Liver (tissue), 9 donors: Measurements from ENCODE around the gene SDC1. TPM values are rescaled to one million over a fixed set of nuclear protein-coding genes. Genes with fewer than 3 reads are reported as not detected.
"Not testable (repeated sequence)": the region's sequence is repeated elsewhere in the genome, so short reads cannot be mapped to it uniquely, and the experiment has no call there.

Source experiments
- DNase-seq: peaks from one replicate; pipeline ENCODE4 v3.0.0-alpha.2; 2017; ENCODE audit warnings: low spot score
- H3K27ac ChIP-seq, 2 donors: one replicate each; pipeline ENCODE4 v1.7.0; 2013; ENCODE audit warnings: inconsistent platforms in 2 of 2, low read length in 2 of 2, control low read depth in 1 of 2, low read depth in 1 of 2, mild to moderate bottlenecking in 1 of 2
- H3K27me3 ChIP-seq, 4 donors: one replicate each; pipeline versions ENCODE4 v1.6.1 to v1.7.0; 2013; ENCODE audit warnings: low read length in 3 of 4, inconsistent platforms in 1 of 4, mild to moderate bottlenecking in 1 of 4, moderate library complexity in 1 of 4; ENCODE audit not compliant: control insufficient read depth in 4 of 4, insufficient read depth in 4 of 4
- H3K36me3 ChIP-seq, 4 donors: one replicate each; pipeline versions ENCODE4 v1.6.1 to v1.7.0; 2013; ENCODE audit warnings: low read length in 3 of 4, mild to moderate bottlenecking in 3 of 4, low read depth in 1 of 4, moderate library complexity in 1 of 4; ENCODE audit not compliant: control insufficient read depth in 4 of 4, insufficient read depth in 3 of 4
- H3K4me1 ChIP-seq, 4 donors: one replicate each; pipeline versions ENCODE4 v1.6.1 to v1.7.0; 2013; ENCODE audit warnings: low read length in 3 of 4, mild to moderate bottlenecking in 3 of 4, moderate library complexity in 1 of 4; ENCODE audit not compliant: control insufficient read depth in 4 of 4, insufficient read depth in 4 of 4
- H3K4me3 ChIP-seq, 3 donors: one replicate each; pipeline versions ENCODE4 v1.6.1 to v1.7.0; 2013; ENCODE audit warnings: low read length in 3 of 3, control low read depth in 1 of 3, low read depth in 1 of 3, mild to moderate bottlenecking in 1 of 3
- H3K9ac ChIP-seq, 2 donors: one replicate each; pipeline ENCODE4 v1.7.0; 2013; ENCODE audit warnings: low read length in 2 of 2, mild to moderate bottlenecking in 2 of 2, moderate library complexity in 2 of 2, control low read depth in 1 of 2, low read depth in 1 of 2
- H3K9me3 ChIP-seq, 4 donors: one replicate each; pipeline versions ENCODE4 v1.6.1 to v1.7.0; 2013; ENCODE audit warnings: low read length in 3 of 4; ENCODE audit not compliant: control insufficient read depth in 4 of 4
- EGR1 ChIP-seq, 2 donors: IDR thresholded peaks; 2 replicates each; pipeline ENCODE4 v1.6.1; 2016 to 2018; ENCODE audit warnings: antibody characterized with exemption in 2 of 2, low read depth in 2 of 2
- FOXA2 ChIP-seq: IDR thresholded peaks from 2 replicates; pipeline ENCODE4 v1.6.1; 2016; ENCODE audit warnings: antibody characterized with exemption
- GABPA ChIP-seq, 2 donors: IDR thresholded peaks in 1 of 2; conservative IDR thresholded peaks in 1 of 2; 2 replicates each; pipeline ENCODE4 v1.6.1; 2016; ENCODE audit warnings: antibody characterized with exemption in 2 of 2, mild to moderate bottlenecking in 1 of 2, moderate library complexity in 1 of 2
- HNF4A ChIP-seq, 2 donors: conservative IDR thresholded peaks; 2 replicates each; pipeline ENCODE4 v1.6.1; 2016; ENCODE audit warnings: antibody characterized with exemption in 2 of 2, mild to moderate bottlenecking in 2 of 2
- RAD21 ChIP-seq, 2 donors: IDR thresholded peaks; 2 replicates each; pipeline ENCODE4 v1.6.1; 2016; ENCODE audit warnings: antibody characterized with exemption in 2 of 2, mild to moderate bottlenecking in 2 of 2
- RXRA ChIP-seq, 2 donors: IDR thresholded peaks; 2 replicates each; pipeline ENCODE4 v1.6.1; 2017 to 2018; ENCODE audit warnings: antibody characterized with exemption in 2 of 2, mild to moderate bottlenecking in 1 of 2
- SP1 ChIP-seq: IDR thresholded peaks from 2 replicates; pipeline ENCODE4 v1.6.1; 2018; ENCODE audit warnings: antibody characterized with exemption, mild to moderate bottlenecking
- TAF1 ChIP-seq: conservative IDR thresholded peaks from 2 replicates; pipeline ENCODE4 v1.6.1; 2016; ENCODE audit warnings: antibody characterized with exemption, mild to moderate bottlenecking
- YY1 ChIP-seq: IDR thresholded peaks from 2 replicates; pipeline ENCODE4 v1.6.1; 2016; ENCODE audit warnings: antibody characterized with exemption, mild to moderate bottlenecking
- WGBS: extraction: QIAGEN DNeasy Blood & Tissue Kit; methylation state at CpG from one replicate; pipeline ENCODE4 v1.1.7; 2013; 5-methylcytosine and 5-hydroxymethylcytosine counted together
- polyA plus RNA-seq, 2 donors: library from polyadenylated mRNA; stranded (reverse) in 1 of 2; unstranded in 1 of 2; fragments of 200-250 nt in 1 of 2; fragments of >200 nt in 1 of 2; fragmentation: Nextera tagmentation in 1 of 2; extraction: Ambion mirVana in 1 of 2; gene quantifications; one replicate each; pipeline versions ENCODE4 v1.2.1 to v1.2.3, GENCODE V29; 2013 to 2015
- total RNA-seq, 2 donors: library from RNA; depleted of rRNA; stranded (reverse); fragments of >200 nt; gene quantifications; one replicate each; pipeline ENCODE4 v1.2.3, GENCODE V29; 2014
- TF ChIP-seq, protein P1 (sequence below): fragments of 150-350 bp; IDR thresholded peaks from 2 replicates; pipeline ENCODE4 v1.5.1; 2017; ENCODE audit warnings: improper control_type of control experiment, low read depth, low read length; ENCODE audit not compliant: missing input control
- TF ChIP-seq, protein P2 (sequence below): IDR thresholded peaks from 2 replicates; pipeline ENCODE4 v1.6.1; 2016; ENCODE audit warnings: antibody characterized with exemption
- donor health status: healthy.
- donor health status: healthy.
- donor health status: healthy.
- donor health status: healthy.
- donor health status: healthy.

Gene SDC1
- total and polyA plus RNA-seq, 4 donors = 99.6 to 363 (median 196) TPM

DNA sequence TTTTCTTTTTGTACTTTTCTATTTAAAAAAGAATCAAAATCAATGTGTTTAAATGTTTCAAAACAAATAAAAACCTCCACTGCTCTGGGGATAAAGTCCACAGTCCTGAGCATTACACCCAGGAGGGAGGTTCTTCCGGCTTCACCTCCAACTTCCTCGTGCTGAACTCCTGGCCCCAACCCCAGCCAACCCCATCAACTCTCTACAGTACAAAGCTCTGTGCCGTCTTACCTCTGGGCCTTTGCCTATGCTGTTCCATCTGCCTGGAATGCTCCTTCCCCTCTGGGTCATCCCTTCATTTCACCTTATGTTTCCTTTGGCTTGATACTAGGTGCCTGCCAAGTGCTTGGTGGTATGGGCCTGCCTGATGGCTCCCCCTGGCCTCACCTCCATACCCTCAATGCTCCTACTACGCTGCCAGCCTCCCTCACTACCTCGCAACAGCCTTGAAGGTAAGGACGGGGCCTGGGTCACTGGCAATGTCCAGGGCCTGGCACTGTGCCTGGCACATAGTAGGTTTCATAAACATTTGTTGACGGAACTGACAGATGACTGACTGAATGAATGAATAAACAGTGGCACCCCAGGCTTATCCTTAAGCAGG is 28.8 kb downstream of the SDC1 start (continued):
- TF ChIP-seq, protein P1, sequence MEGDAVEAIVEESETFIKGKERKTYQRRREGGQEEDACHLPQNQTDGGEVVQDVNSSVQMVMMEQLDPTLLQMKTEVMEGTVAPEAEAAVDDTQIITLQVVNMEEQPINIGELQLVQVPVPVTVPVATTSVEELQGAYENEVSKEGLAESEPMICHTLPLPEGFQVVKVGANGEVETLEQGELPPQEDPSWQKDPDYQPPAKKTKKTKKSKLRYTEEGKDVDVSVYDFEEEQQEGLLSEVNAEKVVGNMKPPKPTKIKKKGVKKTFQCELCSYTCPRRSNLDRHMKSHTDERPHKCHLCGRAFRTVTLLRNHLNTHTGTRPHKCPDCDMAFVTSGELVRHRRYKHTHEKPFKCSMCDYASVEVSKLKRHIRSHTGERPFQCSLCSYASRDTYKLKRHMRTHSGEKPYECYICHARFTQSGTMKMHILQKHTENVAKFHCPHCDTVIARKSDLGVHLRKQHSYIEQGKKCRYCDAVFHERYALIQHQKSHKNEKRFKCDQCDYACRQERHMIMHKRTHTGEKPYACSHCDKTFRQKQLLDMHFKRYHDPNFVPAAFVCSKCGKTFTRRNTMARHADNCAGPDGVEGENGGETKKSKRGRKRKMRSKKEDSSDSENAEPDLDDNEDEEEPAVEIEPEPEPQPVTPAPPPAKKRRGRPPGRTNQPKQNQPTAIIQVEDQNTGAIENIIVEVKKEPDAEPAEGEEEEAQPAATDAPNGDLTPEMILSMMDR = no peak

DNA sequence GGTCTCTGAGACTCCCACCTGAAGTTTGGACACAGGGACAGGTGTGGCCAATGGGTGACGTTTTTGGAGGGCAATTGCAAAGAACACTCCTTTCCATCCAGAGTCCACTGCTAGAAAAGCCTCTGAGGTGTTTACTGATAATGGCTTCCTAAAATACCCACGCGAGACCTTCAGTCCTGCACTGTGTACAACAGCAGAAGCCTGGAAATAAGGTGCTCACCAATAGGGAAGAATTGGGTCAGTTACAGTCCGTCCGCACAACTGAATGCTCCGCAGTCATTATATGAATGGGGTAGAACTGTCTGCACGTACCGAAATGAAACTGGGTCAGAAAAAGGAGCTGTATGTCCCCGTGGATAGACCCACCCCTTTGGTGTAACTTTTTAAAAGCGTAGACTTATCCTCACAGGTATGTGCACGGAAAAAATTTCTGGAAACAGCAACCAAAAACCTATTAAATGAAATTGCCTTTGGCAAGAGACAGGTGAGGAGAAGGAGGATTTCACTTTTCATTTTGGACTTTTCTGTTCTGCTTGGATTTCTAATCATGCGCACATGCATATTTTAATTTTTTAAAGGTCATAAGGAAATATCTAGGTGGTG is 29.4 kb downstream of the SDC1 start:
- TF ChIP-seq FOXA2 = no peak
- TF ChIP-seq HNF4A (conservative IDR thresholded peaks at IDR 0.05) = peak in 1 of 2 donors; percentile 34
- TF ChIP-seq YY1 = no peak
- TF ChIP-seq, protein P2, sequence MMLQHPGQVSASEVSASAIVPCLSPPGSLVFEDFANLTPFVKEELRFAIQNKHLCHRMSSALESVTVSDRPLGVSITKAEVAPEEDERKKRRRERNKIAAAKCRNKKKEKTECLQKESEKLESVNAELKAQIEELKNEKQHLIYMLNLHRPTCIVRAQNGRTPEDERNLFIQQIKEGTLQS = no peak
- TF ChIP-seq GABPA (IDR thresholded peaks at IDR 0.05 in 1 of 2, conservative IDR thresholded peaks at IDR 0.05 in 1 of 2) = no peak
- TF ChIP-seq EGR1 (IDR thresholded peaks at IDR 0.05; ENCODE audit: low read depth in 2 of 2) = no peak
- TF ChIP-seq TAF1 = no peak
- H3K9ac ChIP-seq = peak overlapping the region; percentile 5 to 50
- H3K9me3 ChIP-seq = no peaks in the 10 kb centered on the region
- 25% methylated on average over 12 of the region's 12 CpGs for WGBS
- DNase-seq = no peak
- no peaks in the 10 kb centered on the region for H3K27me3 ChIP-seq
- H3K36me3 ChIP-seq = no peaks in the 10 kb centered on the region
- H3K4me3 ChIP-seq = peak overlapping the region; percentile 1 to 27 (median 1)
- H3K27ac ChIP-seq = peak overlapping the region; percentile 68 to 94
- H3K4me1 ChIP-seq = peaks cover 15 to 94% (median 72%) of the 10 kb centered on the region in 4 donors

DNA sequence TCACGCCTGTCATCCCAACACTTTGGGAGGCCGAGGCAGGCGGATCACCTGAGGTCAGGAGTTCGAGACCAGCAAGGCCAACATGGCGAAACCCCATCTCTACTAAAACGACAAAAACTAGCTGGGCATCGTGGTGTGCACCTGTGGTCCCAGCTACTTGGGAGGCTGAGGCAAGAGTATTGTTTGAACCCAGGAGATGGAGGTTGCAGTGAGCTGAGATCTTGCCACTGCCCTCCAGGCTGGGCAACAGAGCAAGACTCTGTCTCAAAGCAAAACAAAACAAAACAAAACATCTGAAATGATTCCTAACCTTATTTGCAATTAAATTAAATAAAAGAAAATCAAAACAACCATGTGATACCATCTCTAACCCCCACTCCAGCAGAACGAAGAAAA is 29.9 kb downstream of the SDC1 start:
- H3K4me1 ChIP-seq = peaks cover 14 to 89% (median 70%) of the 10 kb centered on the region in 4 donors
- WGBS = 71% methylated on average over 8 of the region's 8 CpGs
- peak overlapping the region in 2 of 3 donors; percentile 1 to 27 for H3K4me3 ChIP-seq

DNA sequence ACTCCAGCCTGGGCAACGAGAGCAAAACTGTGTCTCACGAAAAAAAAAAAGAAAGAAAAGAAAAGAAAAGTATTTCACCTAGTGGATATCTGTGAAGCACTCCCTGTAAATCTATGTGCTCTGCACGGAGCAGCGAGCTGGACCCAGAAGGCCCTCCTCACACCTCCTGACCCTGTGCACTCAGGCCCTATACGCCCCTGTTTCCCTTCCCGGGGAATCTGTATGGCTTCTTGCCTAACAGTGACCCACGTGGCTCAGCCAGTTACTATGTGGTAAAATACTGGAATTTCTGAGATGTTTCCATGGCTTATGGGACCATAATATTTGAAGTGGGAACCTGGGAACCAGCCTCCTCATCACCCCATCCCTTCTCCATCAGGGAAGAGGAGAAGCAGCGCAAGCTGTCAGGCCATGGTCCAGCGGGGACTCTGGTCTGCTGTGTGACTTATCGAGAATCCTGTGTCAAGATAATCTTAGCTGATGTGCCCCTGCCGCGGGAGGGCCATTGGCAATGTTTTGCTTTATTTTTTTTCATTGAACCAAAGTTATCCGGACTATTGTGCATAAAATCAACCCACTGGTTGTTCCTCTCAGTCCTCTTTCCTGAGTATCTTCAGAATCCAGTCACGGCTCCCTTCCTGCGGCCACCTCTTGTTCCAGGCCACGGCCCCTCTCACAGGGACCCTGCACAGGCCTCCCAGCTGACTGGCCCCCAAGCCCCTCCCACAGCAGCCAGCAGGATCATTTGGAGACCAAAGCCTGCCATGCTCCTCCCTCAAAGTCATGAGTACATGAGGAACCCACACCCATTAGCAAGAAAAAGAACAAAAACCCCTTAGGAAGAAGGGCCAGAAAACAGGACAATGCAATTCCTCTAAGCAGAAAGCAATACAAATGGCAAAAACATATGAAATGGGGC is 30.6 kb downstream of the SDC1 start:
- no peak overlapping the region for H3K9ac ChIP-seq
- DNase-seq = no peak
- TF ChIP-seq RXRA (IDR thresholded peaks at IDR 0.05) (peak; percentile 12 to 59), SP1 (no peak), HNF4A (conservative IDR thresholded peaks at IDR 0.05) (peak in 1 of 2 donors; percentile 50), RAD21 (IDR thresholded peaks at IDR 0.05) (no peak)
- TF ChIP-seq, protein P1 = no peak
- H3K36me3 ChIP-seq = no peaks in the 10 kb centered on the region
- H3K27me3 ChIP-seq = no peaks in the 10 kb centered on the region
- WGBS = 54% methylated on average over 16 of the region's 16 CpGs
- peaks cover 16 to 87% (median 71%) of the 10 kb centered on the region in 4 donors for H3K4me1 ChIP-seq
- H3K4me3 ChIP-seq = no peak overlapping the region
- H3K9me3 ChIP-seq = no peaks in the 10 kb centered on the region
- peak overlapping the region; percentile 68 to 94 for H3K27ac ChIP-seq

More for the DNA sequence above, 29.9 kb downstream of the SDC1 start:
- Histone ChIP-seq H3K27ac (peak overlapping the region; percentile 68 to 94), H3K9ac (peak overlapping the region; percentile 5 to 50)
- DNase-seq, H3K36me3 ChIP-seq, H3K27me3 ChIP-seq, H3K9me3 ChIP-seq: not testable (repeated sequence)
